Mesothelial cell of epicardium (in vitro differentiated cells): ENCODE measurements around the gene BAK1. TPM values are rescaled to one million over a fixed set of nuclear protein-coding genes. Genes with fewer than 3 reads are reported as not detected.

Experiments used
- DNase-seq, 2 experiments: peaks; one replicate each; pipeline ENCODE4 v3.0.0; 2021; ENCODE audit warnings: low spot score in 2 of 2; ENCODE audit not compliant: unreplicated experiment in 2 of 2
- H3K27ac Mint-ChIP-seq: 2 replicates; pipeline ENCODE4 v1.8.0; 2021; ENCODE audit warnings: mixed read lengths
- H3K27me3 Mint-ChIP-seq: 2 replicates; pipeline ENCODE4 v1.8.0; 2021; ENCODE audit warnings: low read depth, mixed read lengths
- H3K36me3 Mint-ChIP-seq: 2 replicates; pipeline ENCODE4 v1.8.0; 2021; ENCODE audit warnings: mixed read lengths
- H3K4me1 Mint-ChIP-seq: 2 replicates; pipeline ENCODE4 v1.8.0; 2021; ENCODE audit warnings: mixed read lengths
- H3K4me3 Mint-ChIP-seq: 2 replicates; pipeline ENCODE4 v1.8.0; 2021; ENCODE audit warnings: mild to moderate bottlenecking, moderate library complexity, mixed read lengths
- H3K9me3 Mint-ChIP-seq: 2 replicates; pipeline ENCODE4 v1.8.0; 2021; ENCODE audit warnings: mixed read lengths
- total RNA-seq: library from RNA; stranded (reverse); gene quantifications from 3 replicates; pipeline ENCODE4 v1.2.1, GENCODE V29; 2021
- TF ChIP-seq, protein P1 (sequence below): fragments of 200-600 bp; sonication (generic); IDR thresholded peaks from one replicate; pipeline ENCODE4 v1.5.0; 2021; ENCODE audit warnings: antibody characterized with exemption; ENCODE audit not compliant: unreplicated experiment

BAK1 gene
- total RNA-seq, 1 donor from 2014 or later: 15.0 TPM

DNA sequence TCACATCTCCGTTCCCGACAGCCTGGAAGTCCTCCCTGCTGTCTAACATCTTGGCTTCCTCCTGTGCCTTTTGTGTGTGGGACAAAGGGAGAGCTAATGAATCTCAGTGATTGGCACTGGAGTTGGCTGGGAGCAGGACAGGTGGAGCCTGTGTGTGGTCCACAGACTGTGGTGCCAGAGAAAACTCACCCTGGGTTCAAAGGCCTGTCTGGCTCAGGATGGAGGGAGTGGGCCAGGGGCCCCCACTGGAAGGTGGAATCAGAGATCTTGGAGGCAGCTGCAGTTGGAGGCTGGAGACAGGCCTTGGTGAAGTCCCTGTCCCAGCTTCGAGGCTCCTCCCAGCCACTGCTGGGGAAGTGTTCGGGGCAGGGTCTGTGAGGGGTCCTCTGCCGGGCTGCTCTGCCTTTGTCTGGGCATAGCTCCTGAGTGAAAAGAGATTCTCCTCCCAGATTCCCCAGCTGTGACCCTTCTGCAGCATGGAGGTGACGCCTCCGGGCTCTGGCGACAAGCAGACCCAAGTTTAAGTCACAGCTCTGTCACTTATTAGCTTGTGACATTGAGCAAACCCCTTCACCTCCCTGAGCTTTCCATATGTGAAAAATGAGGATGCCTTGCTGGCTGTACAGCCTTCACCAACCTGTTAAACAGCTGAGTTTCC, 27.2 kb upstream of the BAK1 start:
- TF ChIP-seq, protein P1, sequence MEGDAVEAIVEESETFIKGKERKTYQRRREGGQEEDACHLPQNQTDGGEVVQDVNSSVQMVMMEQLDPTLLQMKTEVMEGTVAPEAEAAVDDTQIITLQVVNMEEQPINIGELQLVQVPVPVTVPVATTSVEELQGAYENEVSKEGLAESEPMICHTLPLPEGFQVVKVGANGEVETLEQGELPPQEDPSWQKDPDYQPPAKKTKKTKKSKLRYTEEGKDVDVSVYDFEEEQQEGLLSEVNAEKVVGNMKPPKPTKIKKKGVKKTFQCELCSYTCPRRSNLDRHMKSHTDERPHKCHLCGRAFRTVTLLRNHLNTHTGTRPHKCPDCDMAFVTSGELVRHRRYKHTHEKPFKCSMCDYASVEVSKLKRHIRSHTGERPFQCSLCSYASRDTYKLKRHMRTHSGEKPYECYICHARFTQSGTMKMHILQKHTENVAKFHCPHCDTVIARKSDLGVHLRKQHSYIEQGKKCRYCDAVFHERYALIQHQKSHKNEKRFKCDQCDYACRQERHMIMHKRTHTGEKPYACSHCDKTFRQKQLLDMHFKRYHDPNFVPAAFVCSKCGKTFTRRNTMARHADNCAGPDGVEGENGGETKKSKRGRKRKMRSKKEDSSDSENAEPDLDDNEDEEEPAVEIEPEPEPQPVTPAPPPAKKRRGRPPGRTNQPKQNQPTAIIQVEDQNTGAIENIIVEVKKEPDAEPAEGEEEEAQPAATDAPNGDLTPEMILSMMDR: no peak
- Mint-ChIP-seq H3K36me3 (no peaks in the 10 kb centered on the region), H3K4me3 (no peak overlapping the region), H3K27ac (no peak overlapping the region), H3K4me1 (peaks cover 25% of the 10 kb centered on the region), H3K9me3 (peaks cover 8% of the 10 kb centered on the region), H3K27me3 (no peaks in the 10 kb centered on the region)
- no peak for DNase-seq

DNA sequence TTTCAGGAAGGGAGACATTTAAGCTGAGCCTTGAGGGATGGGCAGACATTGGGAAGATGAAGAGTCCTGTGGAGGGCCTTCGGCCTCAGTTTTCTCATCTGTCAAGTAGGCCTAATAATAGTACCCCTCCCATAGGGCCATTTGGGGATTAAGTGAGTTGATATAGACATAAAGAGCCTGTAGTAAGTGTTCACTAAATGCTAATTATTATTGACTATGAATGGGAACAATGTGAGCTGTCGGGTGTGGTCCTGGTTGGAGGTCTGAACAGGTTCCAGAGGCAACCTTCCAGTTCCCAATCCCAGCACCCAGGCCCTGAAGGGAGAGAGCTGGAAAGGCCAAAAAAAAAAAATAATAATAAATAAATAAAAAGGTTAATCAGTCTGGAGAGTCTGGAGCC, 26.6 kb upstream of the BAK1 start:
- Mint-ChIP-seq H3K27me3 (no peaks in the 10 kb centered on the region), H3K4me3 (no peak overlapping the region), H3K36me3 (no peaks in the 10 kb centered on the region), H3K4me1 (peaks cover 25% of the 10 kb centered on the region), H3K9me3 (peaks cover 8% of the 10 kb centered on the region), H3K27ac (no peak overlapping the region)
- no peak for DNase-seq
- TF ChIP-seq, protein P1: no peak

DNA sequence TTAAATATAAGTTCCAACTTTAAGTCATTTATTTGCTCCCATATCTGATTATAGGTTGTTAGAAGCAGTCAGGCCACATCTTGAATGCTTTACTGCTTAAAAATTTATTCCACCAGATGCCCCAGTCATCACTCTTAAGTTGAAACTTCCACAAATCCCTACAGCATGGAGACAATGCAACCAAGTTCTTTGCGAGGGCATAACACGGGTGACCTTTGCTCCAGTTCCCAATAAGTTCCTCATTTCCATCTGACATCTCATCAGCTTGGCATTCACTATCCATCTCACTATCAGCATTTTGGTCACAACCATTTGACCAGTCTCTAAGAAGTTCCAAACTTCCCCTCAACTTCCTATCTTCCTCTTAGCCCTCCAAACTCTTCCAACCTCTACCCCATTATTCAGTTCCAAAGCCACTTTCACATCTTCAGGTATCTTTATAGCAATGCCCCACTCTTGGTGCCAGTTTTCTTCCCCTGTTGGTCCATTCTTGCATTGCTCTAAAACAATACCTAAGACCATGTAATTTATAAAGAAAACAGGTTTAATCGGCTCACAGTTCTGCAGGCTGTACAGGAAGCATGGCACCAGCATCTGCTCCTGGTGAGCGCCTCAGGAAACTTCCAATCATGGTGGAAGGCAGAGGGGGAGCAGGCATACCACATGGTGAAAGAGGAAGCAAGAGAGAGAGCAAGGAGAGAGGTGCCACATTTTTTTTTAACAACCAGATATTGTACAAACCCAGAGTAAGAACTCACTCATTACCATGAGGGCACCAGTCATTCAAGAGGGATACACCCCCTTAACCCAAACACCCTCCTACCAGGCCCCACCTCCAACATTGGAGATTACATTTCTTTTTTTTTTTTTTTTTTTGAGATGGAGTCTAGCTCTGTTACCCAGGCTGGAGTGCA, 25.1 kb upstream of the BAK1 start:
- Mint-ChIP-seq H3K27ac (no peak overlapping the region), H3K4me1 (peaks cover 14% of the 10 kb centered on the region), H3K4me3 (no peak overlapping the region), H3K9me3 (peaks cover 8% of the 10 kb centered on the region), H3K27me3 (no peaks in the 10 kb centered on the region), H3K36me3 (no peaks in the 10 kb centered on the region)
- DNase-seq: no peak
- TF ChIP-seq, protein P1: no peak

DNA sequence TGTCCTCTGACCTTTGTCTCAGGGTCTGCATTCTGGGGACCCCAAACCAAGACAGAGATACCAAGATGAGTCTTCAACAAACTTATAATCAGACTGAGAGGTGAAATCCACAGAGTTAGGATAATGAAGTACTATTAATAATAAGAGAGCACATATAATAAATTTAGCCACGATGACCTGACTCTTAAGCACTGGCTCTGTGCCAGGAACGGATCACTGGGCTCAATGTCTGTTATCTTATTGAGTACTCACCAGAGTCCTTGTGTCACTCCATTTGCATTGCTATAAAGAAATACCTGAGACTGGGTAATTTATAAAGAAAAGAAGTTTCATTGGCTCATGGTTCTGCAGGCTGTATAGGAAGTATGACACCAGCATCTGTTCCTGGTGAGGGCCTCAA, 22.1 kb upstream of the BAK1 start:
- no peak overlapping the region for H3K27ac Mint-ChIP-seq
- H3K36me3 Mint-ChIP-seq: no peaks in the 10 kb centered on the region
- TF ChIP-seq, protein P1: no peak
- DNase-seq: no peak
- H3K9me3 Mint-ChIP-seq: peaks cover 8% of the 10 kb centered on the region
- H3K27me3 Mint-ChIP-seq: no peaks in the 10 kb centered on the region
- H3K4me3 Mint-ChIP-seq: no peak overlapping the region
- no peaks in the 10 kb centered on the region for H3K4me1 Mint-ChIP-seq

DNA sequence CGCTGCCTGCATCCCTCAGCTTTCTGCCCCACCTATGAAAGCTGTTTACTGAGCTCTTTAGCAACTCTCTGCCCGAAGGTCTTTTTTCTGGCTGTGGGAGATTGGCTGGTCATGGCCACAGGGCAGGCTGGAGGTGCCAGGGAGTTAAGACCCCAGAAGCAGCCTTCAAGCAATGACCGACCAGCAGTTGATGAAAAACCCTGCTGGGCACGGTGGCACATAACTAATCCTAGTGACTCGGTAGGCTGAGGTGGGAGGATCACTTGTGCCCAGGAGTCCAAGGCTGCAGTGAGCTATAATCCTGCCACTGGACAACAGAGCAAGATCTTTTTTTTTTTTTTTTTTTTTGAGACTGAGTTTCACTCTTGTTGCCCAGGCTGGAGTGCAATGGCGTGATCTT, 20.7 kb upstream of the BAK1 start:
- Mint-ChIP-seq H3K27me3 (no peaks in the 10 kb centered on the region), H3K9me3 (peaks cover 8% of the 10 kb centered on the region), H3K36me3 (no peaks in the 10 kb centered on the region), H3K27ac (no peak overlapping the region), H3K4me3 (no peak overlapping the region), H3K4me1 (no peaks in the 10 kb centered on the region)
- DNase-seq: no peak
- TF ChIP-seq, protein P1: no peak
